GM18951 (cell line): ENCODE measurements around the gene AGPS.

Source experiments
- POLR2A ChIP-seq: IDR thresholded peaks from 4 replicates; pipeline ENCODE4 v1.6.1; 2011; ENCODE audit warnings: mild to moderate bottlenecking; ENCODE audit not compliant: insufficient read length, insufficient read depth; ENCODE audit errors: extremely low read depth
- in situ Hi-C: fragments of 300-500 bp; cut with MboI; formaldehyde crosslinking; loops from one replicate; pipeline ENCODE4 v1.12.0; 2022; ENCODE audit warnings: low sequenced_read_pairs, mixed read lengths, inconsistent platforms; ENCODE audit not compliant: unreplicated experiment

Gene AGPS

DNA sequence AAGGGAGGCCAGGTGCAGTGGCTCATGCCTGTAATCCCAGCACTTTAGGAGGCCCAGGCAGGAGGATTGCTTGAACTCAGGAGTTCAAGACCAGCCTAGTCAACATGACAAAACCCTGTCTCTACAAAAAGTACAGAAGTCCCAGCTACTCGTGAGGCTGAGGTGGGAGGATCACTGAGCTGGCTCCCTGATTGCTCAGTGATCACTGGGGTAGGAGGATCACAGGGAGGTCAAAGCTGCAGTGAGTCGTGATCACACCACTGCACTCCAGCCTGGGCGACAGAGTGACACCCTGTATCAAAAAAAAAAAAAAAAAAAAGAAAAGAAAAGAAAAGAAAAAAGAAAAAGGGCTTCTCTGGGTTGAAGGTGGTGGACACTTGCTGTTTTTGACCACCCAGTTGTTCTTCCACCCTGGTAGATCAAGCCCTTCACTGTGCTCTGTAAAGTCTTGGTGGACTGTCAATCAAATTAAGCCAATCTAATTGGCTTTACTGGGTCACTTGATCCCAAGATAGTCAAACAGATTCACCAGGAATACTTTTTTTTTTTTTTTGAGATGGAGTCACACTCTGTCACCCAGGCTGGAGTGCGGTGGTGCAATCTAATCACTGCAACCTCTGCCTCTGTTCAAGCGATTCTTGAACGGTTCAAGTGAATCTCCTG is 191.6 kb downstream of the AGPS start:
- TF ChIP-seq POLR2A = no peak
- in situ Hi-C loops = no loop called here

DNA sequence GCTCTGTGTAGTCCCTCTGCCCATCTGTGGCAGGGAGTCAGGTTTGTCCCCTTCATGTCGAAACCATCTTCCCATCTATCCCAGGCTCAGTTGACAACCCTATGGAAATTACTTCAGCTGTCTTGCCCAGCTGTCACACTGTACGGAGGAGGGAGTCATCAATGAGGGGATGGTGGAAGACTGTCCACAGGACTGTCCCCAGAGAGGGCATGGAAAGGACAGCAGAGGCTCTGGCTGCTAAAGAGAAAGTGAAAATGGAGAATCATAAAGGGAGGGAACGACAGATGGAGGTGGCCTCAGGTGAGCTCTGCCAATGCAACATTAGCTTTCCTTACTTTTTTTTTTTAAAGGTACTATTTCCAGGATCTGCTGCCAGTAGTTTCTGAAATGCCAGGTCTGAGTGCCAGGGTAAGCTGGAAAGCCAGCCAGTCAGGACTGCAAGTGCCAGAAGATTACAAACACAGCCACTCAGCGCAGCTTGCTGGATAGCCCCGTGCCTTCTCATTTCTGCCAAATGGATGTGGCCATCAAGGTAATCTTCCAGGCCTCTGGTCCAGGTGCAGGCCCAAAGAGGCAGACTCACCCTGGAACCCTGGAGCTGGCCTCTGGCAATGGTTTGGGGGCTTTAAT is 192.8 kb downstream of the AGPS start:
- in situ Hi-C loops = no loop called here
- no peak for TF ChIP-seq POLR2A

- in situ Hi-C loops = no loop called here
Measured at GRCh38 chr2:177586154-177586553, 193.6 kb downstream of the AGPS start.

GRCh38 chr2:177587371-177587770 is 194.8 kb downstream of the AGPS start:
- TF ChIP-seq POLR2A = no peak
- in situ Hi-C loops = no loop called here

More at GRCh38 chr2:177586154-177586553, 193.6 kb downstream of the AGPS start:
- no peak for TF ChIP-seq POLR2A

- in situ Hi-C loops = no loop called here
- no peak for TF ChIP-seq POLR2A
Measured at GRCh38 chr2:177588671-177589070, 196.1 kb downstream of the AGPS start.

- no peak for TF ChIP-seq POLR2A
- in situ Hi-C loops = no loop called here
Measured at GRCh38 chr2:177589186-177589585, 196.6 kb downstream of the AGPS start.

DNA sequence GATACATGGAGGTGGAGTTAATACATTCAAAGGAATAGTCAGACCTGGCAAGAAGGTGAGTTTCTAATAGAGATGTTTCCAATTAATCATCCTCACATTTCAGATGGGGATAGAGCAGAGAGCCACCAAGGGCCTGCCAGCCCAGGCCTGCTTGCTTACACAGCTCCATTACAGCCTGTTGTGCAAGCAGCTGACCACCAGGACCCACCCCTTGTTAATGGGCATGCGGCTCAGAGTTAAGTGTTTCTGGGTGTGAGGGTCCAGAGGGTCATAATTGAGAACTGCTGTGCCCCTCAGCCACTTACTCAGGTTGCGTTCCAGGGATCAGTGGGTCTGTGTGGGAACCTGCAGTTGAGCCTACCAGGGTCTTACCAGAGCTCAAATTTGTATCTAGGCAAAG is 199.8 kb downstream of the AGPS start:
- TF ChIP-seq POLR2A = no peak
- in situ Hi-C loops = no loop called here

DNA sequence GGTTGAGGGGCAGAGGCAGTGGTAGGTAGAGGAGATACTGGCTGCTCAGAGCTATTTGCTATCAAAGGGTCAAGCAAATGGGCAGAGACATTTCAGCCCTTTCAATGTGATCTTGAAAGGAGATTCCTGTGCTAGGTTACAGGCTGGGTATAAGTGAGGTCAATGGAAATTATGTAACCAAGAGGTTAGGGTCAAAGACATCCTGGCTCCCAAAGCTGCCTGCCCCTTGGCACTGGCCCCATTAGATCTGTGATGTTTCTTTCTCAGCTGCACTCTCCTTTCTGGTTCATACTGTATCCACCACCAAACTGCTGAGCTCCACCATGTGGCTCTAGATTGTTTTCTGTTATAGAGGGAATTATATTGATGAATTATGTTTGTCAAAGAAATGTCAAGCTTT is 200.4 kb downstream of the AGPS start:
- in situ Hi-C loops = no loop called here
- no peak for TF ChIP-seq POLR2A

GRCh38 chr2:177593402-177593801 is 200.8 kb downstream of the AGPS start:
- no peak for TF ChIP-seq POLR2A
- in situ Hi-C loops = no loop called here
